Measurements from ENCODE around the gene IQCF5.

- TF ChIP-seq CTCF (IDR thresholded peaks at IDR 0.05) (no peak), EP300 (IDR thresholded peaks at IDR 0.05) (no peak)
These were observed 28.8 kb upstream of the IQCF5 start for GRCh38 chr3:51904034-51904823.

Measured in sigmoid colon (tissue), 4 donors.